Activated naive CD8-positive, alpha-beta T cell treated with anti-CD3 and anti-CD28 coated beads, Interleukin-2, amount 50 U/mL, for 16 hours (primary cell): ENCODE data around the gene LYRM2.

Experiments used
- DNase-seq: peaks from one replicate; pipeline ENCODE4 v3.0.0-alpha.2; 2020; ENCODE audit warnings: low read depth, low spot score

LYRM2 gene

GRCh38 chr6:89638320-89639195 is at the start of gene LYRM2:
Gene LYRM2, minus strand, starts transcription at chr6:89638747. Its CDS starts 31 bp downstream, at chr6:89638716.
- DNase-seq: peak; percentile 80

GRCh38 chr6:89688328-89688727 is 49.8 kb upstream of the LYRM2 start:
- no peak for DNase-seq

GRCh38 chr6:89685311-89685710 is 46.8 kb upstream of the LYRM2 start:
- DNase-seq: no peak

- no peak for DNase-seq
Observed at GRCh38 chr6:89682991-89683390, 44.4 kb upstream of the LYRM2 start.

GRCh38 chr6:89681983-89682564 is 43.5 kb upstream of the LYRM2 start:
- no peak for DNase-seq

GRCh38 chr6:89680551-89680950 is 42.0 kb upstream of the LYRM2 start:
- DNase-seq: no peak

- no peak for DNase-seq
Observed at GRCh38 chr6:89680150-89680549, 41.6 kb upstream of the LYRM2 start.

GRCh38 chr6:89679215-89680120 is 40.9 kb upstream of the LYRM2 start:
- no peak for DNase-seq

- DNase-seq: no peak
Observed at GRCh38 chr6:89678531-89678930, 40.0 kb upstream of the LYRM2 start.

GRCh38 chr6:89675949-89676748 is 37.6 kb upstream of the LYRM2 start:
- DNase-seq: no peak

- DNase-seq: no peak
Observed at GRCh38 chr6:89670935-89671565, 32.5 kb upstream of the LYRM2 start.

- no peak for DNase-seq
Observed at GRCh38 chr6:89669002-89669401, 30.5 kb upstream of the LYRM2 start.

GRCh38 chr6:89667872-89668556 is 29.5 kb upstream of the LYRM2 start:
- DNase-seq: no peak

- no peak for DNase-seq
Observed at GRCh38 chr6:89662659-89663223, 24.2 kb upstream of the LYRM2 start.

- no peak for DNase-seq
Observed at GRCh38 chr6:89661559-89661958, 23.0 kb upstream of the LYRM2 start.

- DNase-seq: no peak
Observed at GRCh38 chr6:89660981-89661380, 22.4 kb upstream of the LYRM2 start.

- DNase-seq: no peak
Observed at GRCh38 chr6:89657445-89658158, 19.1 kb upstream of the LYRM2 start.

GRCh38 chr6:89655122-89655521 is 16.6 kb upstream of the LYRM2 start:
- no peak for DNase-seq

GRCh38 chr6:89650579-89650978 is 12.0 kb upstream of the LYRM2 start:
- DNase-seq: no peak
